Measurements from ENCODE around the gene SLC39A11. TPM values are rescaled to one million over a fixed set of nuclear protein-coding genes. Genes with fewer than 3 reads are reported as not detected.

Gene SLC39A11
- total RNA-seq, 1 experiment from 2014 or later, result 56.1 TPM

DNA sequence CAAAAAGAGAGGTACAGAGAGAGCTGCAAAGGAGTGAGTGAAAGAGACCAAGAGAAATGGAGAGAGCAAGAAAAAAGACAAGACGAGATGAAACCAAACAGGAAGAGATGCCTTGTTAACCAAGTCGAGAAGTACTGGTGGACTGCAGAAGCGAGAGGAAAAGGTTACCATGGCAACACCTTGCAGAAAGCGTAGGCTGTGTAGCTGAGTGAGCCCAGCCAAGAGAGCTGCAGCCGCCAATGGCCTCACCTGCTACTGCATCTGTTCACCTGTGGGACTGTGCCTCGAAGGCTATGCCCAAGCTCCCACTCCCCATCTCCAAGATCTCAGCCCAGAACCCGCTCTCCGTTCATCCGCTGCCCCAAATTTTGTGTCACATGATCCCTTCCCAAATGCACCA, 161.3 kb downstream of the SLC39A11 start:
- no peak for DNase-seq (ENCODE audit: low read depth, low spot score)
- ChIA-PET CTCF (no interaction called here), POLR2A (no interaction called here)
- BruUV-seq (replicated peaks), result no TSS peak
- TF ChIP-seq, protein P1, sequence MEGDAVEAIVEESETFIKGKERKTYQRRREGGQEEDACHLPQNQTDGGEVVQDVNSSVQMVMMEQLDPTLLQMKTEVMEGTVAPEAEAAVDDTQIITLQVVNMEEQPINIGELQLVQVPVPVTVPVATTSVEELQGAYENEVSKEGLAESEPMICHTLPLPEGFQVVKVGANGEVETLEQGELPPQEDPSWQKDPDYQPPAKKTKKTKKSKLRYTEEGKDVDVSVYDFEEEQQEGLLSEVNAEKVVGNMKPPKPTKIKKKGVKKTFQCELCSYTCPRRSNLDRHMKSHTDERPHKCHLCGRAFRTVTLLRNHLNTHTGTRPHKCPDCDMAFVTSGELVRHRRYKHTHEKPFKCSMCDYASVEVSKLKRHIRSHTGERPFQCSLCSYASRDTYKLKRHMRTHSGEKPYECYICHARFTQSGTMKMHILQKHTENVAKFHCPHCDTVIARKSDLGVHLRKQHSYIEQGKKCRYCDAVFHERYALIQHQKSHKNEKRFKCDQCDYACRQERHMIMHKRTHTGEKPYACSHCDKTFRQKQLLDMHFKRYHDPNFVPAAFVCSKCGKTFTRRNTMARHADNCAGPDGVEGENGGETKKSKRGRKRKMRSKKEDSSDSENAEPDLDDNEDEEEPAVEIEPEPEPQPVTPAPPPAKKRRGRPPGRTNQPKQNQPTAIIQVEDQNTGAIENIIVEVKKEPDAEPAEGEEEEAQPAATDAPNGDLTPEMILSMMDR (IDR thresholded peaks at IDR 0.05), result no peak
- TF ChIP-seq TCF7L2 (IDR thresholded peaks at IDR 0.05; ENCODE audit: low read depth, low read length) (no peak), POLR2AphosphoS5 (IDR thresholded peaks at IDR 0.05; ENCODE audit: low read depth, low read length) (no peak), SIN3A (IDR thresholded peaks at IDR 0.05; ENCODE audit: borderline replicate concordance, insufficient read depth, low read depth, low read length) (no peak)
- TF ChIP-seq, protein P2, sequence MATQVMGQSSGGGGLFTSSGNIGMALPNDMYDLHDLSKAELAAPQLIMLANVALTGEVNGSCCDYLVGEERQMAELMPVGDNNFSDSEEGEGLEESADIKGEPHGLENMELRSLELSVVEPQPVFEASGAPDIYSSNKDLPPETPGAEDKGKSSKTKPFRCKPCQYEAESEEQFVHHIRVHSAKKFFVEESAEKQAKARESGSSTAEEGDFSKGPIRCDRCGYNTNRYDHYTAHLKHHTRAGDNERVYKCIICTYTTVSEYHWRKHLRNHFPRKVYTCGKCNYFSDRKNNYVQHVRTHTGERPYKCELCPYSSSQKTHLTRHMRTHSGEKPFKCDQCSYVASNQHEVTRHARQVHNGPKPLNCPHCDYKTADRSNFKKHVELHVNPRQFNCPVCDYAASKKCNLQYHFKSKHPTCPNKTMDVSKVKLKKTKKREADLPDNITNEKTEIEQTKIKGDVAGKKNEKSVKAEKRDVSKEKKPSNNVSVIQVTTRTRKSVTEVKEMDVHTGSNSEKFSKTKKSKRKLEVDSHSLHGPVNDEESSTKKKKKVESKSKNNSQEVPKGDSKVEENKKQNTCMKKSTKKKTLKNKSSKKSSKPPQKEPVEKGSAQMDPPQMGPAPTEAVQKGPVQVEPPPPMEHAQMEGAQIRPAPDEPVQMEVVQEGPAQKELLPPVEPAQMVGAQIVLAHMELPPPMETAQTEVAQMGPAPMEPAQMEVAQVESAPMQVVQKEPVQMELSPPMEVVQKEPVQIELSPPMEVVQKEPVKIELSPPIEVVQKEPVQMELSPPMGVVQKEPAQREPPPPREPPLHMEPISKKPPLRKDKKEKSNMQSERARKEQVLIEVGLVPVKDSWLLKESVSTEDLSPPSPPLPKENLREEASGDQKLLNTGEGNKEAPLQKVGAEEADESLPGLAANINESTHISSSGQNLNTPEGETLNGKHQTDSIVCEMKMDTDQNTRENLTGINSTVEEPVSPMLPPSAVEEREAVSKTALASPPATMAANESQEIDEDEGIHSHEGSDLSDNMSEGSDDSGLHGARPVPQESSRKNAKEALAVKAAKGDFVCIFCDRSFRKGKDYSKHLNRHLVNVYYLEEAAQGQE (IDR thresholded peaks at IDR 0.05; ENCODE audit: insufficient read depth in 1 of 2, low read depth in 2 of 2, low read length in 1 of 2), result no peak
- Histone ChIP-seq H3K36me3 (ENCODE audit: control insufficient read depth, insufficient read depth, low read length) (no peaks in the 10 kb centered on the region), H3K27me3 (ENCODE audit: control insufficient read depth, insufficient read depth, low read length) (no peaks in the 10 kb centered on the region), H3K4me3 (ENCODE audit: low read depth in 2 of 2, low read length in 2 of 2) (no peak overlapping the region), H3K4me1 (ENCODE audit: control insufficient read depth, insufficient read depth, low read length) (no peaks in the 10 kb centered on the region; the same call in 1 of the 2 replicates), H3K9me3 (ENCODE audit: control insufficient read depth, insufficient read depth, low read depth, low read length) (no peaks in the 10 kb centered on the region), H3K27ac (ENCODE audit: low read length) (no peak overlapping the region)
- intact Hi-C loops (cut with micrococcal nuclease; ENCODE audit: unreplicated experiment) (no loop called here), in situ Hi-C loops (cut with HindIII; ENCODE audit: low pct_unique_long_range_greater_than_20kb, low sequenced_read_pairs) (no loop called here)
- ATAC-seq, result no peak

DNA sequence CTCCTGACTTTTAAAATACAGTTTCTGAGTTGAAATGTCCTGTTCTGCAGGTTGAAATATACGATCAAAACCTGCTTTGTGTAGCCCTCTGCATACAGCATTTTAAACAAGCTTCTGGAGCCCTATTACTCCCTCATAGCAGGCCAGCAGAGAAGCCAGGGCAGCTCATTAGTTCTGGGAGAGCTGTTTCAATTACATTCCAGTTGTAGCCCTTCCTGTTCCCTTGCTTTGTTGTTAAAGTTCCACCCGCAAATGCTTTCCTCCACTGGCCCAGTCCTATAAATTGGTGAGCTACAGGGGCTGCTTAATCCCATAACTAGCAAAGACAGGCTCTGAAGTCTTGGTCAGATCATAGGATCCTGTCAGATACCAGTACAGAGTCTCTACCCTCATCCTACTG, 162.5 kb downstream of the SLC39A11 start:
- H3K9me3 ChIP-seq (ENCODE audit: control insufficient read depth, insufficient read depth, low read depth, low read length), result no peaks in the 10 kb centered on the region
- TF ChIP-seq, protein P1 (IDR thresholded peaks at IDR 0.05), result no peak
- TF ChIP-seq TCF7L2 (IDR thresholded peaks at IDR 0.05; ENCODE audit: low read depth, low read length) (no peak), POLR2AphosphoS5 (IDR thresholded peaks at IDR 0.05; ENCODE audit: low read depth, low read length) (no peak), SIN3A (IDR thresholded peaks at IDR 0.05; ENCODE audit: borderline replicate concordance, insufficient read depth, low read depth, low read length) (no peak)
- TF ChIP-seq, protein P2 (IDR thresholded peaks at IDR 0.05; ENCODE audit: insufficient read depth in 1 of 2, low read depth in 2 of 2, low read length in 1 of 2), result no peak
- no peaks in the 10 kb centered on the region for H3K27me3 ChIP-seq (ENCODE audit: control insufficient read depth, insufficient read depth, low read length)
- ChIA-PET CTCF (no interaction called here), POLR2A (no interaction called here)
- H3K27ac ChIP-seq (ENCODE audit: low read length), result no peak overlapping the region
- no peak overlapping the region for H3K4me3 ChIP-seq (ENCODE audit: low read depth in 2 of 2, low read length in 2 of 2)
- in situ Hi-C loops (cut with HindIII; ENCODE audit: low pct_unique_long_range_greater_than_20kb, low sequenced_read_pairs), result no loop called here
- no peaks in the 10 kb centered on the region for H3K36me3 ChIP-seq (ENCODE audit: control insufficient read depth, insufficient read depth, low read length)
- no peak for ATAC-seq
- DNase-seq (ENCODE audit: low read depth, low spot score), result no peak
- no peaks in the 10 kb centered on the region; the same call in 1 of the 2 replicates for H3K4me1 ChIP-seq (ENCODE audit: control insufficient read depth, insufficient read depth, low read length)
- BruUV-seq (replicated peaks), result no TSS peak
- intact Hi-C loops (cut with micrococcal nuclease; ENCODE audit: unreplicated experiment), result no loop called here

All from Panc1 (cell line).